Parathyroid adenoma (tissue), 2 donors: ENCODE measurements around the gene DSCAML1.

Experiments
- H2AFZ ChIP-seq: fragments of 300-600 bp; sonication (generic); one replicate; pipeline ENCODE4 v1.7.0; 2017; ENCODE audit warnings: antibody characterized with exemption, mild to moderate bottlenecking
- H3K27ac ChIP-seq: fragments of 300-600 bp; sonication (generic); one replicate; pipeline ENCODE4 v1.7.0; 2017
- H3K27me3 ChIP-seq: fragments of 300-600 bp; sonication (generic); one replicate; pipeline ENCODE4 v1.7.0; 2017; ENCODE audit warnings: low read length; ENCODE audit not compliant: control insufficient read depth, insufficient read depth
- H3K36me3 ChIP-seq: fragments of 300-600 bp; sonication (generic); one replicate; pipeline ENCODE4 v1.7.0; 2017; ENCODE audit warnings: low read length; ENCODE audit not compliant: control insufficient read depth, insufficient read depth
- H3K4me1 ChIP-seq: fragments of 300-600 bp; sonication (generic); one replicate; pipeline ENCODE4 v1.7.0; 2017; ENCODE audit warnings: control low read depth
- H3K4me2 ChIP-seq: fragments of 300-600 bp; sonication (generic); one replicate; pipeline ENCODE4 v1.7.0; 2017; ENCODE audit warnings: low read length
- H3K4me3 ChIP-seq: fragments of 300-600 bp; sonication (generic); one replicate; pipeline ENCODE4 v1.7.0; 2017; ENCODE audit warnings: low read depth, low read length
- H3K79me2 ChIP-seq: fragments of 300-600 bp; sonication (generic); one replicate; pipeline ENCODE4 v1.7.0; 2017; ENCODE audit warnings: control low read depth
- H3K9ac ChIP-seq: fragments of 300-600 bp; sonication (generic); one replicate; pipeline ENCODE4 v1.7.0; 2017; ENCODE audit warnings: mild to moderate bottlenecking
- H3K9me3 ChIP-seq: fragments of 300-600 bp; sonication (generic); one replicate; pipeline ENCODE4 v1.7.0; 2017; ENCODE audit warnings: low read length; ENCODE audit not compliant: control insufficient read depth
- TF ChIP-seq, protein P1 (sequence below): fragments of 300-600 bp; sonication (generic); IDR thresholded peaks from one replicate; pipeline ENCODE4 v1.7.0; 2017; ENCODE audit warnings: antibody characterized with exemption, mild to moderate bottlenecking
- donor health status: primary hyperparathyroidism.

The DSCAML1 gene

DNA sequence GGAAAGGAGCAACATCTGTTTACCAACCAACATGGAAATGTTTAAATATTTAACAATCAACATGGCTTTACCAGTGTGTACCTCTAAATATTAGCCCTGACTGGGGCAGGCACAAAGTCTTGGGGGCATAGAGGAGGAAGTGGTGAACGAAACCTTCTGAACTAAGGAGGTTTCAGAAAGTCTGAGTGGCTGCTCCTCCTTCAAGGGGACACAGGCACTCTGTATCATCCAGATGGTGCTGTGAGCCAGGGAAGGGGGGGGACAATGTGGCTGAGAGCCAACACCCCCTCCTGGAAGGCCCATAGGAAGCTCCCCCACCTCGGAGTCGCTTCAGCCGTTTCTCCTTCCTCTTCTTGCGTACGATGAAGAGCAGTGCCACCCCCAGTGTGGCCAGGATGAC lies 361.7 kb downstream of the DSCAML1 start:
- TF ChIP-seq, protein P1, sequence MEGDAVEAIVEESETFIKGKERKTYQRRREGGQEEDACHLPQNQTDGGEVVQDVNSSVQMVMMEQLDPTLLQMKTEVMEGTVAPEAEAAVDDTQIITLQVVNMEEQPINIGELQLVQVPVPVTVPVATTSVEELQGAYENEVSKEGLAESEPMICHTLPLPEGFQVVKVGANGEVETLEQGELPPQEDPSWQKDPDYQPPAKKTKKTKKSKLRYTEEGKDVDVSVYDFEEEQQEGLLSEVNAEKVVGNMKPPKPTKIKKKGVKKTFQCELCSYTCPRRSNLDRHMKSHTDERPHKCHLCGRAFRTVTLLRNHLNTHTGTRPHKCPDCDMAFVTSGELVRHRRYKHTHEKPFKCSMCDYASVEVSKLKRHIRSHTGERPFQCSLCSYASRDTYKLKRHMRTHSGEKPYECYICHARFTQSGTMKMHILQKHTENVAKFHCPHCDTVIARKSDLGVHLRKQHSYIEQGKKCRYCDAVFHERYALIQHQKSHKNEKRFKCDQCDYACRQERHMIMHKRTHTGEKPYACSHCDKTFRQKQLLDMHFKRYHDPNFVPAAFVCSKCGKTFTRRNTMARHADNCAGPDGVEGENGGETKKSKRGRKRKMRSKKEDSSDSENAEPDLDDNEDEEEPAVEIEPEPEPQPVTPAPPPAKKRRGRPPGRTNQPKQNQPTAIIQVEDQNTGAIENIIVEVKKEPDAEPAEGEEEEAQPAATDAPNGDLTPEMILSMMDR = no peak
- Histone ChIP-seq H3K9me3 (no peaks in the 10 kb centered on the region), H3K27ac (no peak overlapping the region), H3K4me2 (no peak overlapping the region), H2AFZ (no peak overlapping the region), H3K27me3 (no peaks in the 10 kb centered on the region), H3K36me3 (no peaks in the 10 kb centered on the region), H3K4me1 (no peaks in the 10 kb centered on the region), H3K9ac (no peak overlapping the region), H3K79me2 (no peaks in the 10 kb centered on the region), H3K4me3 (no peak overlapping the region)

DNA sequence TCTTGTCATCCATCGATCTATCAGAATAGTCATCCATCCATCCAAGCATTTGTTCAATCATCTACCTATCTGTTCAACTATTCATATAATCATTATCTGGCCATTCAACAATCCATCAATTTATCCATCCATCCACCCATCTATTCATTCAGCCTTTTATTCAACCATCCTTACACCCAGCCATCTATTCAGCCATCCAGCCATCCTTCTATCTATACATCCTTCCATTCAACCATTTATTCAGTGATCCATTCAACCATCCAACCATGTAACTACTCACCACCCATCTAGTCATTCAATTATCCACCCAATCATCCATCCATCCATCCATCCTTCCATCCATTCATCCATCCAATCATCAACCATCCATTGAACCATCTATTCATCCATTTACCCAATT lies 362.5 kb downstream of the DSCAML1 start:
- Histone ChIP-seq H3K27ac (no peak overlapping the region), H2AFZ (no peak overlapping the region), H3K27me3 (no peaks in the 10 kb centered on the region), H3K79me2 (no peaks in the 10 kb centered on the region), H3K4me3 (no peak overlapping the region), H3K4me1 (no peaks in the 10 kb centered on the region), H3K36me3 (no peaks in the 10 kb centered on the region), H3K4me2 (no peak overlapping the region), H3K9me3 (no peaks in the 10 kb centered on the region), H3K9ac (no peak overlapping the region)
- TF ChIP-seq, protein P1 = no peak

DNA sequence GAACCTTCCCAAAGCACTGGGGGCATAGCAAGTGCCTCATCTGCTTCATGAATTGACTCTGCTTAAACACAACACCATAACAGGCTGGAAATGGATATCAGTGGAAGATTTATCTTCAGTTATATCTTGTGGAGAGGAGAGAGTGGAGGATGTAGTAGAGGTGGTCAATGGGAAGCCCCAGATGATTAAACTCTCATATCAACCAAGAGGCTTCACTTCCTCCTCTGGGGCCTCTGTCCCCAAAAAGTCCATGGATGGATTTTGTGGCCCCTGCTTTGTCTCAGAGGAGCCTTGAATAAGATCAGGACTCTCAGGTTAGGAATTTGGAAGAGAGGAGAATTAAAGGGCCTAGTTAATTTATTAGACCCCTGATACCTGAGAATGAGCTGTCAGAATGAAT lies 363.3 kb downstream of the DSCAML1 start:
- TF ChIP-seq, protein P1 = no peak
- H3K36me3 ChIP-seq = no peaks in the 10 kb centered on the region
- no peaks in the 10 kb centered on the region for H3K4me1 ChIP-seq
- no peaks in the 10 kb centered on the region for H3K9me3 ChIP-seq
- H3K27me3 ChIP-seq = no peaks in the 10 kb centered on the region
- H3K4me2 ChIP-seq = no peak overlapping the region
- no peak overlapping the region for H3K4me3 ChIP-seq
- no peaks in the 10 kb centered on the region for H3K79me2 ChIP-seq
- H3K9ac ChIP-seq = no peak overlapping the region
- H3K27ac ChIP-seq = no peak overlapping the region
- no peak overlapping the region for H2AFZ ChIP-seq

DNA sequence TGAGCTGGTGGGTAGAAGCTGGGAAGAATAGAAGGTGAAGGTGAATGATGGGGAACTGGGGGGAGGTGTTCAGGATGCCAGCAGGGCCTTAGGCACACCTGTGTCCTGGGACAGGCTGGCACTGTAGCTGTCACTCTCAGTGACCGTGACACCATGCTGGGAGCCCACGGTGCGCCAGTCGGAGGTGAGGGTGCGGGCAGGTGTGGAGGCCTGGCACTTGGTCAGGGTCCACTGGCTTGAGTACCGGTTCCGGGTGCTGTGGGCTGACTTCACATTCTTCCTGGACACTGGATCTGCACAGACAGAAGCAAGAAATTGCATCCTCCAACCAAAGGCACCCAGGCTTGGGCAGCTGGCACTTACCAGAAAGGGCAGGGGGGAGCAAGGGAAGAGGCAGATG lies 365.6 kb downstream of the DSCAML1 start:
- Histone ChIP-seq H2AFZ (no peak overlapping the region), H3K9me3 (no peaks in the 10 kb centered on the region), H3K9ac (no peak overlapping the region), H3K4me1 (no peaks in the 10 kb centered on the region), H3K36me3 (no peaks in the 10 kb centered on the region), H3K4me2 (no peak overlapping the region), H3K4me3 (no peak overlapping the region), H3K79me2 (no peaks in the 10 kb centered on the region), H3K27me3 (no peaks in the 10 kb centered on the region), H3K27ac (no peak overlapping the region)
- TF ChIP-seq, protein P1 = no peak

DNA sequence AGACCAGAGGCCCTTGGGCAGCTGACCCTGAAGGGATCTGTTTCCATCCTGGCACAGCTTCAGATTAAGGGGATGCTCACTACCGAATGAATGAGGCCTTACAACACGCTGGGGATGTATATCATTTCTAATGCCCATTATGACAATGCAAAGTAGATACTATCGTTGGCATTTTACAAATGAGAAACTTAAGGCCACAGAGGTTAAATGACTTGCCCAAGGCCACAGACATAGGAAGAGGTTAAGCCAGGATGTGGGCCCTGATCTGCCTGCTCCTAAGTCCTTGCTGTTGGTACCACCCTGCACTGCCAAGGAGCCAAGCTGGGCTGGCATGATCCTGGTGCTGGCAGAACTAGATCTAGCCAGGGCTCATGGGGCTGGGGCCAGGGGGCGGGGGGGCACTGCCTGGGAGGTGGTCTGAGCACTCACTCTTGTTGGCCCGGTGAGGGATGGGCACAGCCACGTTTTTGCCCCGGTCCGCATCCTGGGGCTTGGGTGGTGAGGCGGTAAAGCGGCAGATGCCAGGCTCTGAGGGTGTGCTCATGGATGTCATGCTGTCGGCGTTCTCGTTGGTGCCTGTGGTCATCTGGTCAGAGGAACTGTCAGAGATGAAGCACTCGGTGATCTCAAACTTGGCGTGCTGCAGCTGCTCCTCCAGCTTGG lies 366.6 kb downstream of the DSCAML1 start:
- Histone ChIP-seq H3K4me3 (no peak overlapping the region), H3K27ac (no peak overlapping the region), H3K4me2 (no peak overlapping the region), H2AFZ (no peak overlapping the region), H3K9ac (no peak overlapping the region), H3K79me2 (no peaks in the 10 kb centered on the region), H3K27me3 (no peaks in the 10 kb centered on the region), H3K36me3 (no peaks in the 10 kb centered on the region), H3K4me1 (no peaks in the 10 kb centered on the region), H3K9me3 (no peaks in the 10 kb centered on the region)
- TF ChIP-seq, protein P1 = no peak
